Rectal smooth muscle tissue (tissue), 1 donor: ENCODE results near the gene TRIM33.

Experiments used
- H3K27ac ChIP-seq: one replicate; pipeline ENCODE4 v1.7.0; 2013; ENCODE audit warnings: low read depth, low read length, inconsistent platforms
- H3K27me3 ChIP-seq: one replicate; pipeline ENCODE4 v1.7.0; 2013; ENCODE audit warnings: low read length; ENCODE audit not compliant: control insufficient read depth, insufficient read depth
- H3K36me3 ChIP-seq: one replicate; pipeline ENCODE4 v1.7.0; 2013; ENCODE audit warnings: low read length; ENCODE audit not compliant: control insufficient read depth, insufficient read depth
- H3K4me1 ChIP-seq: one replicate; pipeline ENCODE4 v1.7.0; 2013; ENCODE audit warnings: low read length; ENCODE audit not compliant: control insufficient read depth, insufficient read depth
- H3K4me3 ChIP-seq: one replicate; pipeline ENCODE4 v1.7.0; 2013; ENCODE audit warnings: low read length
- H3K9ac ChIP-seq: one replicate; pipeline ENCODE4 v1.7.0; 2013; ENCODE audit warnings: low read length

TRIM33 gene

GRCh38 chr1:114536043-114536442 lies 25.0 kb upstream of the TRIM33 start:
- no peaks in the 10 kb centered on the region for H3K4me1 ChIP-seq
- no peaks in the 10 kb centered on the region for H3K27me3 ChIP-seq
- no peak overlapping the region for H3K4me3 ChIP-seq
- no peaks in the 10 kb centered on the region for H3K36me3 ChIP-seq
- H3K27ac ChIP-seq: no peak overlapping the region
- H3K9ac ChIP-seq: no peak overlapping the region

GRCh38 chr1:114535401-114535800 lies 24.4 kb upstream of the TRIM33 start:
- H3K9ac ChIP-seq: no peak overlapping the region
- no peaks in the 10 kb centered on the region for H3K27me3 ChIP-seq
- no peaks in the 10 kb centered on the region for H3K4me1 ChIP-seq
- H3K36me3 ChIP-seq: no peaks in the 10 kb centered on the region
- H3K4me3 ChIP-seq: no peak overlapping the region
- no peak overlapping the region for H3K27ac ChIP-seq

DNA sequence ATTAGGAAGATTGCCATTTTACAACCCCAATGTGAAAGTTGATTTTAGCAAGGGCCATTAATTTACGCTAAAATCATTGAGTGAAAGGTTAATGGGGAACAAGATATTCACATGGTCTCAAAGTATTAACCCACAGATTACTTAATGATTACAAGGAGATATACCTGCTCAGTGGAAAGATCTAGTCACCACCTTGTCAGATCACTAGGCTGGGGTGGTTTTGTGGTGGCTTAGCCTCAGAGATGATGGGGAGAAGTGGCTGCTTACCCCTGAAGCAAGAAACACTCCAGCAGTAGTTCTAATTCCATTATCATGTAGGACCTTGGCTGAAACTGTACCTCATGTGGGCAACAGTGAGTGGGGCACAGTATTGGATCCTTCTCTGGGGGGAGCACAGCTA lies 20.1 kb upstream of the TRIM33 start:
- no peak overlapping the region for H3K4me3 ChIP-seq
- H3K9ac ChIP-seq: no peak overlapping the region
- H3K27ac ChIP-seq: no peak overlapping the region
- H3K4me1 ChIP-seq: no peaks in the 10 kb centered on the region
- no peaks in the 10 kb centered on the region for H3K36me3 ChIP-seq
- H3K27me3 ChIP-seq: no peaks in the 10 kb centered on the region

DNA sequence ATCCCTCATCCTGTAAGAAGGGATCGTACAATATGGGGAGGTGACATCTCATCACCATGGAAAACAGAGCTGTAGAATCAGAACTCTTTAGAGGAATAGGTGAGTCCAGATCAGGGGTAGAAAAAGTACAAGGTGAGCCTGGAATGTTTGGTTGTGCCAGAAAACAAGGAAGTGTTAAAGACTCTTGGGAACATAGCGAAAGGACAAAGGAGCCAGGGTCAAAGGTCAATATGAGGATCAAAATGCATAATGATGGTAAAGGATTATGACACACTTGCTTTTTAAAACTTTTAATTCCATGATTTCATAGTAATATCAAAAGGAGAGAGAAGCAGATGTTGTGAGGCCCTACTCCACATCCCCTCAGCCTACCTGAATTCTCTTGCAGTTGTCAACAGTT lies 19.2 kb upstream of the TRIM33 start:
- Histone ChIP-seq H3K27me3 (no peaks in the 10 kb centered on the region), H3K27ac (no peak overlapping the region), H3K4me1 (no peaks in the 10 kb centered on the region), H3K4me3 (no peak overlapping the region), H3K9ac (no peak overlapping the region), H3K36me3 (no peaks in the 10 kb centered on the region)

DNA sequence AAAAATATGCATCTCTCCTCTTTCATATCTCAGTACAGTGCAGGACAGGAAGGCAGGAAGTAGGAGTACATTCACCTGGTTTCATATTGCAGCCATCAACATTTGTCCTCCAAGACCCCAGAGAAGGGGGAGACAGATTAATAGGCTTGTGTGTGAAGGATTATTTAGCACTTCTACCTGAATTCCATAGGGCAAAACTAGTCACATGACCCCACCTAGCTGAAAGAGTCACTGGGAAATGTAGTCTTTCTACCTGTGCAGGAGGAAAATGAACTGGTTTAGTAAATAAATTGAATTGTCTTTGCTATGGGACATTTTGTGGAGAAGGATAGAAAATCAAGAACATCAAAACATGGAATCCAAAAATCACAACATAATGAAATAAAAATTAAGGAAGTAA lies 13.9 kb upstream of the TRIM33 start:
- Histone ChIP-seq H3K4me3 (no peak overlapping the region), H3K36me3 (no peaks in the 10 kb centered on the region), H3K4me1 (no peaks in the 10 kb centered on the region), H3K9ac (no peak overlapping the region), H3K27ac (no peak overlapping the region), H3K27me3 (no peaks in the 10 kb centered on the region)

DNA sequence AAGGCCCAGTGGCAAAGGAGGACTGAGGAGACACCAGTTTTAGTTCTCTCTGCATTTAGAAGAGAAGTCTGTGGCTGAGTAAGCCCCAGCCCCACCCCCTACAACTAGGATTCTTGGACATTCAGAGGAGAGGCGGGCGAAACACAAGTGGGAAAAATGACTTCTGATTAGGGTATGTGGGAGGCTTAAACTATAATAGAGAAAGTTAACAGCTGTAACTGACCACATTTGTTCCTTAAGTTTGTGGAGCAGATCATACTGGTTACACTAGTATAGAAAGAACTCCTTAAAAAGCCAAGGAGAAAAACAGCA lies 11.2 kb upstream of the TRIM33 start:
- Histone ChIP-seq H3K9ac (no peak overlapping the region), H3K27me3 (no peaks in the 10 kb centered on the region)

DNA sequence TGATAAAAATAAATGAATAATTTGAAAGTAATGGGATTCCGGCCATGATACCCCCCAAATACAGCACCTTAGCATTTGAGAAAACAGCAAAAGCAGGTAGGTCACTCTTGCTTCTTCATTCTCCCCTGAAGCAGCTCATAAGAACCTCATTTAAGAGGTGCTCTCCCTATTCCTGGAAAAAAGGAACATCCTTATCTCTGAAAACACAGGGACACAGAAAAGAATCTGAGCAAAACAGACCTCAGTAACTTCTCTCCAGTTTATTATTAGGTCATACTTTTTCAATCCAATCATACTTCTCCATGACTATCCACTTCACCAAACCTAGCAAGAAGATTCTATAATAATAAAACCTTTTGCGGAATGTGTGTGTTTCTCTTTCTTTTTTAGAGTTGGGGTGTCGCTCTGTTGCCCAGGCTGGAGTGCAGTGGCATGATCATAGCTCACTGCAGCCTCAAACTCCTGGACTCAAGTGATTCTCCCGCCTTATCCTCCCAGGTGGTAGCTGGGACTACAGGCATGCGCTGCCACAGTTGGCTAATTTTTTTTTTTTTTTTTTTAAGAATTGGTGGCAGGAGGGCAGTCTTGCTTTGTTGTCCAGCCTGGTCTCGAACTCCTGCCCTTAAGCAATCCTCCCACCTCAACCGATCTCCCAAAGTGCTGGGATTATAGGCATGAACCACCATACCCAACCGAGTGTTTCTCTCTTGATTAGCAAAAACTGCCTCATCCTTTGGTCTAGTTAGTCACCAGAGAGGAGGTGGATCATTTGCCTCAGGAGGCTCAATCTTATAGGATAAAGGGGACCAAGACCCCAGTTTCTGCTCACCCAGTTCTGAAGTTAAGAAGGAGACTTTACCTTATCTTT lies 10.6 kb upstream of the TRIM33 start:
- Histone ChIP-seq H3K27me3 (no peaks in the 10 kb centered on the region), H3K36me3 (no peaks in the 10 kb centered on the region), H3K4me1 (no peaks in the 10 kb centered on the region), H3K27ac (no peak overlapping the region), H3K4me3 (no peak overlapping the region), H3K9ac (no peak overlapping the region)

More for the DNA sequence above, 11.2 kb upstream of the TRIM33 start:
- Histone ChIP-seq H3K36me3 (no peaks in the 10 kb centered on the region), H3K27ac (no peak overlapping the region), H3K4me1 (no peaks in the 10 kb centered on the region), H3K4me3 (no peak overlapping the region)

GRCh38 chr1:114517348-114517747 lies 6.3 kb upstream of the TRIM33 start:
- no peak overlapping the region for H3K4me3 ChIP-seq
- no peaks in the 10 kb centered on the region for H3K36me3 ChIP-seq
- no peaks in the 10 kb centered on the region for H3K4me1 ChIP-seq
- H3K27me3 ChIP-seq: no peaks in the 10 kb centered on the region
- H3K27ac ChIP-seq: no peak overlapping the region
- H3K9ac ChIP-seq: no peak overlapping the region

DNA sequence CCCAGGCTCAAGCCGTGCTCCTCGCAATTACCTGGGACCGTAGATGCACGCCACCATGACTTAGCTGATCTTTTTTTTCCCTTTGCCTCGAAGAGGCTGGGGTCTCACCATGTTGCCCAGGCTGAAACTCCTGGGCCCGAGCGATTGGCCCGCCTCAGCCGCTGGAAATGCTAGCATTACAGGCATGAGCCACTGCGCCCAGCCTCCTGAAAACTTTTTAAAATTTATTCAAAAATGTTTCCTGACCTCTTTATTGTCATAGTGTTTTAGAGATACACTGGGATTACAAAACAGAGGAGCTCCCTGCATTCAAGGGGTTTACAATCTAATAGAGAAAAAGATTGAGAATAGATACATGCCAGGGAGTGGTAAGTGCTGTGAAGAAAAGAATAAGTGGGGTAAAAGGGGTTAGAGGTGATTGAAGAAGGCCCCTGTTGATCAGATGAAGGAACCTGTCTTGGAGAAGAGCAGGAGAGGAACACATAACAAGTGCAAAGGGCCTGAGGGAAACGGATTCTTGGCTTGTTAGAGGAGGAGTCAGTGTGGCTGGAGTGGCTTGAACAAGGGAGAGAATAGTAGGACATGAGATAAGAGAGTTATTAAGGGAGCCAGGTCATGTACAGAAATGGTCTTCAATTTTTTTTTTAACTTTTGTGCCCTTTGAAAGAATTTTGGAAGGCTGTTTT lies 1.7 kb upstream of the TRIM33 start:
- Histone ChIP-seq H3K27me3 (no peaks in the 10 kb centered on the region), H3K4me3 (peak overlapping the region; percentile 87), H3K4me1 (peaks cover 7% of the 10 kb centered on the region), H3K9ac (no peak overlapping the region), H3K27ac (no peak overlapping the region), H3K36me3 (no peaks in the 10 kb centered on the region)

DNA sequence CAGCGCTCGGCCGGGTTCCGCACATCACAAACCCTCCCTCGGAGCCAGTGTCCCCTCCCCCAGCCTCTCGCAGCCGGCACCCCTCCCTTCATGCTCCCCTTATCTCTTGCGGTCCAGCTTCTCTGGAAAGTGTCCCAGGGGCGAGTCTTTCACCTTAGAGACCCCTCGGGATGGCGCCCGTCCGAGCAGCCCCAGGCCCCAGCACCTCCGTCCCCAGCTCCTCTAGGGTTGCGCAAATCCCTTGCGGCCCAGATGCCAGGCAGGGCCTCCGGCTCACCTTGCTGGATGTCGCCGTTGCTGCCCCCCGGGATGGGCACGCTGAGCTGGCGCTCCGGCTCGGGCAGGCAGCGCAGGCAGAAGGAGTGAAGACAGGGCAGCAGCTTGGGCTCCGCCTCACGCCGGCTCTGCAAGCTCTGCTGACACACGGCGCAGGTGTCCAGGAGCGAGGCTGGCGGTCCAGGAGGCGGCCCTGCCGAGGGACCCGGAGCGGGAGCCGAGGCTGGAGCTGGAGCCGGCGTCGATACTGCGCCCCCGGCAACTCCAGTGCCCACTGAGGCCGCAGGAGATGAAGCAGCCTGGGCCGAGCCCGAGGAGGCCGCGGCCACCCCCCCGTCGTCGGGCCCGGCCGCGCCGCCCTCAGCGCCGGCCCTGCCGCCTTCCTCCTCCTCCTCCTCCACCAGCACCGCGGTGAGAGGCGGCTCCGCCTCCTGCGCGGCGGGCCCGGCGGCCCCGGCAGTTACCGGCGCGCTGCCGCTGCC lies 550 bp downstream of the TRIM33 start:
- Histone ChIP-seq H3K4me1 (peaks cover 7% of the 10 kb centered on the region), H3K27ac (peak overlapping the region; percentile 80), H3K4me3 (peak overlapping the region; percentile 92), H3K9ac (peak overlapping the region; percentile 88), H3K27me3 (no peaks in the 10 kb centered on the region), H3K36me3 (no peaks in the 10 kb centered on the region)

GRCh38 chr1:114509596-114510273 lies 1.3 kb downstream of the TRIM33 start:
- Histone ChIP-seq H3K36me3 (no peaks in the 10 kb centered on the region), H3K27me3 (no peaks in the 10 kb centered on the region), H3K4me3 (peak overlapping the region; percentile 92), H3K9ac (peak overlapping the region; percentile 88), H3K27ac (no peak overlapping the region), H3K4me1 (peaks cover 7% of the 10 kb centered on the region)

- Histone ChIP-seq H3K27ac (no peak overlapping the region), H3K4me3 (no peak overlapping the region), H3K4me1 (peaks cover 7% of the 10 kb centered on the region), H3K9ac (no peak overlapping the region), H3K27me3 (no peaks in the 10 kb centered on the region), H3K36me3 (no peaks in the 10 kb centered on the region)
Measured at GRCh38 chr1:114508386-114508898, 2.6 kb downstream of the TRIM33 start.
